Gastroesophageal sphincter (tissue), 3 donors: ENCODE measurements around the gene KCP.

Experiments used
- CTCF ChIP-seq, 4 experiments: fragments of 200-600 bp in 2 of 4; fragments of 450-650 bp in 2 of 4; sonication (generic) in 1 of 4; IDR thresholded peaks; one replicate each; pipeline ENCODE4 v1.5.1; 2017 to 2019; ENCODE audit warnings: antibody characterized with exemption in 4 of 4, mild to moderate bottlenecking in 2 of 4, moderate library complexity in 2 of 4
- EP300 ChIP-seq: sonication (generic); formaldehyde crosslinking; IDR thresholded peaks from one replicate; pipeline ENCODE4 v1.6.1; 2017; ENCODE audit warnings: antibody characterized with exemption, mild to moderate bottlenecking
- POLR2A ChIP-seq, 2 donors: fragments of 450-650 bp; IDR thresholded peaks; one replicate each; pipeline ENCODE4 v1.6.1; 2017; ENCODE audit warnings: antibody characterized with exemption in 2 of 2, mild to moderate bottlenecking in 2 of 2, moderate library complexity in 1 of 2
- POLR2AphosphoS5 ChIP-seq: sonication (generic); formaldehyde crosslinking; IDR thresholded peaks from one replicate; pipeline ENCODE4 v1.6.1; 2017; ENCODE audit warnings: antibody characterized with exemption

- TF ChIP-seq CTCF (IDR thresholded peaks at IDR 0.05) (no peak), POLR2AphosphoS5 (no peak), POLR2A (IDR thresholded peaks at IDR 0.05) (no peak), EP300 (no peak)
Observed at GRCh38 chr7:128849804-128850490, 60.6 kb downstream of the KCP start.
